Ascending aorta (tissue), 2 donors: ENCODE results near the gene PARVA. TPM values are rescaled to one million over a fixed set of nuclear protein-coding genes. Genes with fewer than 3 reads are reported as not detected.
"Not testable (repeated sequence)": the region's sequence is repeated elsewhere in the genome, so short reads cannot be mapped to it uniquely, and the experiment has no call there.

Experiments used
- DNase-seq, 2 donors: peaks; one replicate each; pipeline ENCODE4 v3.0.0-alpha.2; 2019; ENCODE audit warnings: low spot score in 2 of 2
- H3K27ac ChIP-seq, 2 donors: fragments of 200-600 bp; sonication (generic); one replicate each; pipeline ENCODE4 v1.5.1; 2016 to 2017; ENCODE audit warnings: mild to moderate bottlenecking in 1 of 2
- H3K27me3 ChIP-seq: fragments of 200-600 bp; sonication (generic); one replicate; pipeline ENCODE4 v1.5.1; 2017
- H3K36me3 ChIP-seq, 2 donors: fragments of 200-600 bp; sonication (generic); one replicate each; pipeline ENCODE4 v1.5.1; 2016
- H3K4me1 ChIP-seq, 2 donors: fragments of 200-600 bp; sonication (generic); one replicate each; pipeline ENCODE4 v1.5.1; 2016 to 2017; ENCODE audit warnings: mild to moderate bottlenecking in 1 of 2
- H3K4me3 ChIP-seq, 2 donors: fragments of 200-600 bp; sonication (generic); one replicate each; pipeline ENCODE4 v1.5.1; 2016 to 2017; ENCODE audit warnings: mild to moderate bottlenecking in 1 of 2
- H3K9me3 ChIP-seq, 2 donors: fragments of 200-600 bp; sonication (generic); one replicate each; pipeline ENCODE4 v1.5.1; 2016
- CTCF ChIP-seq, 3 experiments: fragments of 200-600 bp in 2 of 3; fragments of 450-650 bp in 1 of 3; sonication (generic) in 2 of 3; IDR thresholded peaks; one replicate each; pipeline ENCODE4 v1.5.1; 2016 to 2019; ENCODE audit warnings: antibody characterized with exemption in 3 of 3, mild to moderate bottlenecking in 1 of 3, moderate library complexity in 1 of 3
- intact Hi-C: fragments of 100-400 bp; cut with DNase I; formaldehyde crosslinking; loops from one replicate; pipeline ENCODE4 v1.15.1; 2023
- total RNA-seq: library from RNA; depleted of rRNA; stranded (reverse); fragments of >200 nt; gene quantifications from one replicate; pipeline ENCODE4 v1.1.0, GENCODE V29; 2016

Gene PARVA
- total RNA-seq, 1 donor from 2014 or later: 51.6 TPM

- H3K4me1 ChIP-seq: no peaks in the 10 kb centered on the region
- H3K36me3 ChIP-seq: peaks cover 30 to 73% of the 10 kb centered on the region in 2 donors
- no peak overlapping the region for H3K4me3 ChIP-seq
- DNase-seq: no peak
- TF ChIP-seq CTCF (IDR thresholded peaks at IDR 0.05): no peak
- no peak overlapping the region for H3K27ac ChIP-seq
- no peaks in the 10 kb centered on the region for H3K9me3 ChIP-seq
- no peaks in the 10 kb centered on the region for H3K27me3 ChIP-seq
- intact Hi-C loops: no loop called here
Measured at GRCh38 chr11:12517741-12518140, 140.4 kb downstream of the PARVA start.

GRCh38 chr11:12518606-12519385 is 141.4 kb downstream of the PARVA start:
- Histone ChIP-seq H3K27ac (no peak overlapping the region), H3K4me3 (no peak overlapping the region), H3K36me3 (peaks cover 21 to 69% of the 10 kb centered on the region in 2 donors)

GRCh38 chr11:12520054-12520453 is 142.7 kb downstream of the PARVA start:
- intact Hi-C loops: loop anchor here (10.0 kb wide), 1 partner anchor 375 kb away; no protein-coding TSS in a partner anchor
- H3K9me3 ChIP-seq: no peaks in the 10 kb centered on the region
- H3K36me3 ChIP-seq: peaks cover 21 to 71% of the 10 kb centered on the region in 2 donors
- no peak for TF ChIP-seq CTCF (IDR thresholded peaks at IDR 0.05)
- no peak for DNase-seq
- no peaks in the 10 kb centered on the region for H3K27me3 ChIP-seq
- H3K4me1 ChIP-seq: no peaks in the 10 kb centered on the region
- H3K4me3 ChIP-seq: no peak overlapping the region
- H3K27ac ChIP-seq: no peak overlapping the region

More at GRCh38 chr11:12518606-12519385, 141.4 kb downstream of the PARVA start:
- Histone ChIP-seq H3K9me3 (no peaks in the 10 kb centered on the region), H3K27me3 (no peaks in the 10 kb centered on the region), H3K4me1 (no peaks in the 10 kb centered on the region)
- intact Hi-C loops: no loop called here
- no peak for TF ChIP-seq CTCF (IDR thresholded peaks at IDR 0.05)
- DNase-seq: no peak

- intact Hi-C loops: loop anchor here (10.0 kb wide), 1 partner anchor 374 kb away; no protein-coding TSS in a partner anchor
- not testable (repeated sequence) for H3K9me3 ChIP-seq, H3K27me3 ChIP-seq, H3K4me3 ChIP-seq, DNase-seq, H3K4me1 ChIP-seq, H3K27ac ChIP-seq
- peaks cover 21 to 66% of the 10 kb centered on the region in 2 donors for H3K36me3 ChIP-seq
Measured at GRCh38 chr11:12520576-12520975, 143.2 kb downstream of the PARVA start.

- DNase-seq: no peak
- intact Hi-C loops: loop anchor here (10.0 kb wide), 1 partner anchor 371 kb away; no protein-coding TSS in a partner anchor
- Histone ChIP-seq H3K27ac (no peak overlapping the region), H3K36me3 (peaks cover 22 to 59% of the 10 kb centered on the region in 2 donors), H3K9me3 (no peaks in the 10 kb centered on the region), H3K27me3 (no peaks in the 10 kb centered on the region), H3K4me3 (no peak overlapping the region), H3K4me1 (no peaks in the 10 kb centered on the region)
- no peak for TF ChIP-seq CTCF (IDR thresholded peaks at IDR 0.05)
Measured at GRCh38 chr11:12523180-12523924, 146.0 kb downstream of the PARVA start.

- Histone ChIP-seq H3K36me3 (peaks cover 11 to 56% of the 10 kb centered on the region in 2 donors), H3K27me3 (no peaks in the 10 kb centered on the region), H3K9me3 (no peaks in the 10 kb centered on the region), H3K4me1 (no peaks in the 10 kb centered on the region), H3K27ac (no peak overlapping the region), H3K4me3 (no peak overlapping the region)
- intact Hi-C loops: loop anchor here (10.0 kb wide), 1 partner anchor 370 kb away; no protein-coding TSS in a partner anchor
- no peak for DNase-seq
- no peak for TF ChIP-seq CTCF (IDR thresholded peaks at IDR 0.05)
Measured at GRCh38 chr11:12524865-12525264, 147.5 kb downstream of the PARVA start.
